HEK293 (cell line): ENCODE results near the gene NLRP13.
"Not testable (repeated sequence)": the region's sequence is repeated elsewhere in the genome, so short reads cannot be mapped to it uniquely, and the experiment has no call there.

Experiments used
- OSR2 ChIP-seq: fragments of 450-650 bp; formaldehyde crosslinking; IDR thresholded peaks from 2 replicates; pipeline ENCODE4 v1.5.1; 2016; ENCODE audit warnings: missing biosample characterization, missing genetic modification characterization
- TCF7L2 ChIP-seq: IDR thresholded peaks from 2 replicates; pipeline ENCODE4 v1.6.1; 2011; ENCODE audit warnings: low read depth, mild to moderate bottlenecking, inconsistent platforms, low read length, moderate library complexity, borderline replicate concordance
- ZNF157 ChIP-seq: fragments of 450-650 bp; formaldehyde crosslinking; IDR thresholded peaks from 2 replicates; pipeline ENCODE4 v1.5.1; 2016; ENCODE audit warnings: missing biosample characterization, missing genetic modification characterization
- ZNF169 ChIP-seq: fragments of 450-650 bp; formaldehyde crosslinking; IDR thresholded peaks from 2 replicates; pipeline ENCODE4 v1.5.1; 2016; ENCODE audit warnings: missing biosample characterization, missing genetic modification characterization
- ZNF184 ChIP-seq: fragments of 450-650 bp; IDR thresholded peaks from 2 replicates; pipeline ENCODE4 v1.5.1; 2018; ENCODE audit warnings: missing biosample characterization, mild to moderate bottlenecking, missing genetic modification characterization
- ZNF221 ChIP-seq: fragments of 450-650 bp; formaldehyde crosslinking; IDR thresholded peaks from 2 replicates; pipeline ENCODE4 v1.5.1; 2017; ENCODE audit warnings: missing biosample characterization, missing genetic modification characterization, borderline replicate concordance
- ZNF239 ChIP-seq: fragments of 450-650 bp; formaldehyde crosslinking; IDR thresholded peaks from 2 replicates; pipeline ENCODE4 v1.5.1; 2016; ENCODE audit warnings: missing biosample characterization, missing genetic modification characterization
- ZNF394 ChIP-seq: fragments of 450-650 bp; formaldehyde crosslinking; IDR thresholded peaks from 2 replicates; pipeline ENCODE4 v1.5.1; 2016; ENCODE audit warnings: missing biosample characterization, missing genetic modification characterization, mild to moderate bottlenecking, moderate library complexity, borderline replicate concordance
- ZNF548 ChIP-seq: fragments of 450-650 bp; formaldehyde crosslinking; IDR thresholded peaks from 2 replicates; pipeline ENCODE4 v1.5.1; 2016; ENCODE audit warnings: missing biosample characterization, missing genetic modification characterization
- ZNF768 ChIP-seq: fragments of 450-650 bp; formaldehyde crosslinking; IDR thresholded peaks from 2 replicates; pipeline ENCODE4 v1.5.1; 2018; ENCODE audit warnings: missing biosample characterization, mild to moderate bottlenecking, missing genetic modification characterization
- TF ChIP-seq, protein P1 (sequence below): fragments of 450-650 bp; formaldehyde crosslinking; IDR thresholded peaks from 2 replicates; pipeline ENCODE4 v1.5.1; 2016; ENCODE audit warnings: missing biosample characterization, missing genetic modification characterization
- TF ChIP-seq, protein P2 (sequence below): fragments of 450-650 bp; formaldehyde crosslinking; IDR thresholded peaks from 2 replicates; pipeline ENCODE4 v1.5.1; 2016; ENCODE audit warnings: missing biosample characterization, missing genetic modification characterization
- TF ChIP-seq, protein P3 (sequence below): sonication (generic); formaldehyde crosslinking; IDR thresholded peaks from 2 replicates; pipeline ENCODE4 v1.8.1; 2022; ENCODE audit warnings: mild to moderate bottlenecking, moderate library complexity, missing genetic modification reagents

DNA sequence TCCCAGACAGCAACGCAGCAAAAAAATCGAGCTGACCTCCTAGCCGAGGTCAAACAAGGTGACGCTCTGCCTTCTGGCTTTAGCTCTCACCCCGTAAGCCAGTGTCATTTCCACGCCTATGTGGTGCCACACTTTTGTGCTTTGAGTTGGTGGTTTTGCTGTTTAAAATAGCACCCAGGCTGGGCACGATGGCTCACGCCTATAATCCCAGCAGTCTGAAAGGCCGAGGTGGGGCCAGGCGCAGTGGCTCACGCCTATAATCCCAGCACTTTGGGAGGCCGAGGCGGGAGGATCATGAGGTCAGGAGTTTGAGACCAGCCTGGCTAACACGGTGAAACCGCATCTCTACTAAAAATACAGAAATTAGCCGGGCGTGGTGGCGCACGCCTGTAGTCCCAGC is 18.4 kb upstream of the NLRP13 start:
- TF ChIP-seq ZNF394 (tag by site-specific recombination); ZNF768; ZNF157; ZNF548; ZNF239 (tag by site-specific recombination); OSR2; ZNF169; ZNF184; ZNF221 (tag by site-specific recombination); TCF7L2: not testable (repeated sequence)
- TF ChIP-seq, protein P1, sequence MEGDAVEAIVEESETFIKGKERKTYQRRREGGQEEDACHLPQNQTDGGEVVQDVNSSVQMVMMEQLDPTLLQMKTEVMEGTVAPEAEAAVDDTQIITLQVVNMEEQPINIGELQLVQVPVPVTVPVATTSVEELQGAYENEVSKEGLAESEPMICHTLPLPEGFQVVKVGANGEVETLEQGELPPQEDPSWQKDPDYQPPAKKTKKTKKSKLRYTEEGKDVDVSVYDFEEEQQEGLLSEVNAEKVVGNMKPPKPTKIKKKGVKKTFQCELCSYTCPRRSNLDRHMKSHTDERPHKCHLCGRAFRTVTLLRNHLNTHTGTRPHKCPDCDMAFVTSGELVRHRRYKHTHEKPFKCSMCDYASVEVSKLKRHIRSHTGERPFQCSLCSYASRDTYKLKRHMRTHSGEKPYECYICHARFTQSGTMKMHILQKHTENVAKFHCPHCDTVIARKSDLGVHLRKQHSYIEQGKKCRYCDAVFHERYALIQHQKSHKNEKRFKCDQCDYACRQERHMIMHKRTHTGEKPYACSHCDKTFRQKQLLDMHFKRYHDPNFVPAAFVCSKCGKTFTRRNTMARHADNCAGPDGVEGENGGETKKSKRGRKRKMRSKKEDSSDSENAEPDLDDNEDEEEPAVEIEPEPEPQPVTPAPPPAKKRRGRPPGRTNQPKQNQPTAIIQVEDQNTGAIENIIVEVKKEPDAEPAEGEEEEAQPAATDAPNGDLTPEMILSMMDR (tag by site-specific recombination) = not testable (repeated sequence)
- TF ChIP-seq, protein P2, sequence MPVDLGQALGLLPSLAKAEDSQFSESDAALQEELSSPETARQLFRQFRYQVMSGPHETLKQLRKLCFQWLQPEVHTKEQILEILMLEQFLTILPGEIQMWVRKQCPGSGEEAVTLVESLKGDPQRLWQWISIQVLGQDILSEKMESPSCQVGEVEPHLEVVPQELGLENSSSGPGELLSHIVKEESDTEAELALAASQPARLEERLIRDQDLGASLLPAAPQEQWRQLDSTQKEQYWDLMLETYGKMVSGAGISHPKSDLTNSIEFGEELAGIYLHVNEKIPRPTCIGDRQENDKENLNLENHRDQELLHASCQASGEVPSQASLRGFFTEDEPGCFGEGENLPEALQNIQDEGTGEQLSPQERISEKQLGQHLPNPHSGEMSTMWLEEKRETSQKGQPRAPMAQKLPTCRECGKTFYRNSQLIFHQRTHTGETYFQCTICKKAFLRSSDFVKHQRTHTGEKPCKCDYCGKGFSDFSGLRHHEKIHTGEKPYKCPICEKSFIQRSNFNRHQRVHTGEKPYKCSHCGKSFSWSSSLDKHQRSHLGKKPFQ (tag by site-specific recombination) = not testable (repeated sequence)
- TF ChIP-seq, protein P3, sequence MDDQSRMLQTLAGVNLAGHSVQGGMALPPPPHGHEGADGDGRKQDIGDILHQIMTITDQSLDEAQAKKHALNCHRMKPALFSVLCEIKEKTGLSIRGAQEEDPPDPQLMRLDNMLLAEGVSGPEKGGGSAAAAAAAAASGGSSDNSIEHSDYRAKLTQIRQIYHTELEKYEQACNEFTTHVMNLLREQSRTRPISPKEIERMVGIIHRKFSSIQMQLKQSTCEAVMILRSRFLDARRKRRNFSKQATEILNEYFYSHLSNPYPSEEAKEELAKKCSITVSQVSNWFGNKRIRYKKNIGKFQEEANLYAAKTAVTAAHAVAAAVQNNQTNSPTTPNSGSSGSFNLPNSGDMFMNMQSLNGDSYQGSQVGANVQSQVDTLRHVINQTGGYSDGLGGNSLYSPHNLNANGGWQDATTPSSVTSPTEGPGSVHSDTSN (CRISPR knock-in tag) = not testable (repeated sequence)
